Stimulated activated CD8-positive, alpha-beta memory T cell treated with anti-CD3 and anti-CD28 coated beads, Interleukin-12 subunit alpha, Interleukin-12 subunit beta, amount 100 ng/mL, for 24 hours (primary cell): Measurements from ENCODE around the gene KDM4F.
"Not testable (repeated sequence)": the region's sequence is repeated elsewhere in the genome, so short reads cannot be mapped to it uniquely, and the experiment has no call there.

Experiments used
- DNase-seq: peaks from one replicate; pipeline ENCODE4 v3.0.0-alpha.2; 2020; ENCODE audit errors: extremely low read depth

KDM4F gene

GRCh38 chr11:95049122-95049521, at the start of gene KDM4F:
TSS of gene KDM4F (plus strand) at chr11:95049422.
- not testable (repeated sequence) for DNase-seq

GRCh38 chr11:95003716-95004115, 45.5 kb upstream of the KDM4F start:
- no peak for DNase-seq

- no peak for DNase-seq
These were observed 43.6 kb upstream of the KDM4F start for GRCh38 chr11:95005642-95006041.

- no peak for DNase-seq
These were observed 37.8 kb upstream of the KDM4F start for GRCh38 chr11:95011376-95011775.

- no peak for DNase-seq
These were observed 34.9 kb upstream of the KDM4F start for GRCh38 chr11:95014184-95014821.

GRCh38 chr11:95016139-95016538, 33.1 kb upstream of the KDM4F start:
- no peak for DNase-seq

- not testable (repeated sequence) for DNase-seq
These were observed 27.8 kb upstream of the KDM4F start for GRCh38 chr11:95021468-95021867.

- no peak for DNase-seq
These were observed 24.3 kb upstream of the KDM4F start, which contains the start of gene KDM4E for GRCh38 chr11:95024958-95025357. TSS of gene KDM4E (plus strand) at chr11:95025258. CDS start at chr11:95025558, 300 bp downstream.

DNA sequence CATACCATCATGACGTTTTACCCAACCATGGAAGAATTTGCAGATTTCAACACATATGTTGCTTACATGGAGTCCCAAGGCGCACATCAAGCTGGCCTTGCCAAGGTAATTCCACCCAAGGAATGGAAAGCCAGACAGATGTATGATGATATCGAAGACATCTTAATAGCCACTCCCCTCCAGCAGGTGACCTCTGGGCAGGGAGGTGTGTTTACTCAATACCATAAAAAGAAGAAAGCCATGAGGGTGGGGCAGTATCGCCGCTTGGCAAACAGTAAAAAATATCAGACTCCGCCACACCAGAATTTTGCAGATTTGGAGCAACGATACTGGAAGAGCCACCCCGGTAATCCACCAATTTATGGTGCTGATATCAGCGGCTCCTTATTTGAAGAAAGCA, 23.6 kb upstream of the KDM4F start:
- DNase-seq: not testable (repeated sequence)

DNA sequence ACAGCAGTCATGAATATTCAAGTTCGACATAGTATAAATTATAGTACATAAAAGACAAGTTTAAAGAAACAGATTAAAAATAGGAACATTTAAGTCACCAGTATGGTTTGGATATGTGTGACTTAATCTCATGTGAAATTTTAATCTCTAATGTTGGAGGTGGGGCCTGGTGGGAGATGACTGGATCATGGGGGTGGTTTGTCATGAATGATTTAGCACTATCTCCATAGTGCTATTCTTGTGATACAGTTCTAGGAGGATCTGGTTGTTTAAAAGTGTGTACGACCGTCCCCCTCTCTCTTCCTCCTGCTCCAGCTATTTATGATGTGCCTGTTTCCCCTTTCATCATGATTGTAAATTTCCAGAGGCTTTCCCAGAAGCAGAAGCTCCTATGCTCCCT, 20.9 kb upstream of the KDM4F start:
- no peak for DNase-seq

- DNase-seq: no peak
These were observed 16.2 kb upstream of the KDM4F start for GRCh38 chr11:95033051-95033450.

DNA sequence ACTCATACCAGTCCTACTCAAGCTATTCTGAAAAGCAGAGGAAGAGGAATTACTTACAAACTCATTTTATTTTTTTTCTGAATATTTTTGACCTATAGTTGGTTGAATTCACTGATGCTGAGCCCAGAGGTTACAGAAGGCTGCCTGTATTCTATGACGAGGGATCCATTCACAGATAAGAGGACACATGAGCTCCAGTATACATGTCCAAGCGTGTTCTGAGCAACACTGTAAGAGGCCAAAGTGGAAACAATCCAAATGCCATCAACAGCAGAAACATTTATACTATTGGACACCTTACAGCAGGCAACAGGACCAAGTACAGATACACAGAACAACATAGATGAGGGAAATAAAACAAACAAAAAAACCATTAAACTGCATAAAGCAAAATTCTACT, 13.9 kb upstream of the KDM4F start:
- no peak for DNase-seq

DNA sequence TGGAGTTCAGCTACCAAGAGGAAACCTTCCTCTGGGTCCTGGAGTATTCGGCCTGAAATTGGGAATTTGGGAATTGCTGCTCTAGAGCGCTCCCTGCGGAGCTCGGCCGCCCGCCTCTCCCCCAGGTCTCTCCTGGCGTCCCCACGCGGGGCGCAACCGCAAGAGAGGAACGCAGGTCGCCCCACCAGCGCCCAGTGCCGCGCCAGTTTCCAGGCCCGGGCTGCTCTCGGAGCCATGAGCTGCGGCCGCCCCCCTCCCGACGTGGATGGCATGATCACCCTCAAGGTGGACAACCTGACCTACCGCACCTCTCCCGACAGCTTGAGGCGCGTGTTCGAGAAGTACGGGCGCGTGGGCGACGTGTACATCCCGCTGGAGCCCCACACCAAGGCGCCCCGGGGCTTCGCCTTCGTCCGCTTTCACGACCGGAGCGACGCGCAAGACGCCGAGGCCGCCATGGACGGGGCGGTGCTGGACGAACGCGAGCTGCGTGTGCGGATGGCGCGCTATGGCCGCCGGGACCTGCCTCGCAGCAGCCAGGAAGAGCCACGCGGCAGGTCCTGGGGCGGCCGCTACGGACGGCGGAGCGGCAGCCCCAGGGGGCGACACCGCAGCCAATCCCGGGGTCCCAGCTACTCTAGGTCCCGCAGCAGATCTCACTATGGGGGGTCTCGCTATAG, 11.7 kb upstream of the KDM4F start:
- DNase-seq: not testable (repeated sequence)

GRCh38 chr11:95042239-95042638, 7.0 kb upstream of the KDM4F start:
- DNase-seq: no peak

DNA sequence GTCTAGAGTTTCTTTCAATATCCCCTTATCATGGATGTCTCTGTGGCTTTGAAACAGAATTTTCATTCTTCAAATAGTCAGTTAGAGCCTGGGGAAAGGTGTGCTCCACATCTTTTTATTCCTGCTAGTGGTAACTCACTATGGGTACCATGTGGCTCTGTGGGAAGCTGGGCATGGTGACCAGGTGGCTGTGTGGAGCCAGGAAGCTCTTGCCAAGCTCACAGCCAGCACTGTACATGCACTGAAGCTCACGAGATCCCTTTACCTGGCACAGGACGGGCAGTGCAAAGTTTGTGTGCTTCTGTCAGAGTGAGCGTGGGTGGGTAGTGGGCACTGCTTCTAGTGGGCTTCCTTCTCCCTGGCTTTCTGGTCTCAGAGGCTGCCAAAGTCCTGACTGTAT, 6.3 kb upstream of the KDM4F start:
- no peak for DNase-seq

DNA sequence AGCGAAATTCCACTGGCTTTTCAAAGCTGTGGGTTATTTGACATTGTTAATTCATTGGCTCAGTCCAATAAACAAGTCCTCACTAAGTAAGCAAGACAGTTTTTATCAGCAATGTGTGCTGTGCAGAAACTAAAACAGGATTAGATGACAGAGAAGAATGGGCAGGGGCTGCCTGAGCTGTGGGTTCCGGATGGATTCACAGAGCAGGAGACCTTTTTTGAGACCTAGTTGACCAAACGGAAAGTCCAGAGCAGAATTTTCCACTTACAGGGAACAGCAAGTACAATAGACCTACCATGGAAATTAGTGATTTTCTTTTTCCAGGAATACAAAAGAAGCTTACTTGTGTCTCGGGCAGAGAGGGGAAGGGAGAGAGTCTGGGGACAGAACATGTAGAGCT, 5.2 kb upstream of the KDM4F start:
- no peak for DNase-seq

- no peak for DNase-seq
These were observed 3.4 kb upstream of the KDM4F start for GRCh38 chr11:95045812-95046211.

DNA sequence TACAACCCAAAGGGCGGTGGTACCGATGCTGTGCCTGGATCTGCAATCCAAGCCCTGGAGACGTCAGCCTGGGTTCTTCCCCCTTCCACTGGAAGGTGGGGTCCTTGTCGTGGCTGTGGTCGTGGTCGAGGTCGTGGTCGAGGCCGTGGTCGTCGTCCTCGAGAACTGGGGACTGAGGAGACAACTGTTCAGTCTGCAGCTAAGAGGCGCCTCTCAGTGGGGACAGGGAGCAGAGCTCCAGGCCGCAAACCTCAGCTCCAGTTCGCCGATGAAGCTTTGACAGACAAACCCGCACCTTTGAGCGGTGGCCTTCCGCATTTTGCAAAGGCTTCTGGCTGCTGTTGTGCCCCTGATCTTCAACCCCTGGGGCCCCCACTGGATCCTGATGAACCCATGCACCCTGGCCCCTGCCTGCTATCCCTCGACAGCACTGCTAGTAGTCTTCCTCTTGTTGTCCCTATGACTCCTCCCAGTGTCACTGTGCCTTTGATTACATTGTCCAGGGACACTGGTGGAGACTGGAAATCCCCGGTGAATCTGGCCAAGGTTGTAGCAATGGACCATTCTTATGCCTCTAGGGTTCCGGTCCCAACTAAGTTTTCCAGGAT, 1.5 kb downstream of the KDM4F start:
- no peak for DNase-seq

GRCh38 chr11:95054356-95054755, 5.1 kb downstream of the KDM4F start:
- DNase-seq: no peak

DNA sequence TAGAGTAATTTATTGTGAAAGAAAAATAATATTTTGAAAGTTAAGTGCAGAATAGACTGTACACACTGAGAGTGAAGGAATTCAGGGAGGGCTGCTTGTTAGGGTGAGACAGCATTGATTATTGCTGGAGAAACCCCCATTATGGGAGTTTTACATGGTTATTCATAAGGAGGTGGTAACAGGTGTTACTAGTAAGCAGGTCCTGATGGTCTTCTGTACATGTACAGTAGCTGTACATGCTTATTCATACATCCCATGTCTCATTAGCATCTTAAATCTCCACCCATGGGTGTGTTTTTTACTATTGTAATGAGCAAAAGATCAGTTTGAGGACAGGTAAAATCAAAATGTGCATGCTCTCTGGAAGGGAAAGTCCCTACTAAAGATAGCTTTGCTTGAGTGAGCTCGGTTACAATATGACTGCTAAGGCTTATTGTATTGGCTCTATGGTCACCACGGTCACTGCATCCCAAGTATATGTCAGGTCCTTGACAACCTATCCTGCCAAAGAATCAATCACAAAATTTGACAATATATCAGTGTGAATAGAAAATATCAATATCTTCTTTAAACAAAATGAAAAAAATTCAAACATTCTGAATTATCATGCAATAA, 6.2 kb downstream of the KDM4F start:
- DNase-seq: no peak

DNA sequence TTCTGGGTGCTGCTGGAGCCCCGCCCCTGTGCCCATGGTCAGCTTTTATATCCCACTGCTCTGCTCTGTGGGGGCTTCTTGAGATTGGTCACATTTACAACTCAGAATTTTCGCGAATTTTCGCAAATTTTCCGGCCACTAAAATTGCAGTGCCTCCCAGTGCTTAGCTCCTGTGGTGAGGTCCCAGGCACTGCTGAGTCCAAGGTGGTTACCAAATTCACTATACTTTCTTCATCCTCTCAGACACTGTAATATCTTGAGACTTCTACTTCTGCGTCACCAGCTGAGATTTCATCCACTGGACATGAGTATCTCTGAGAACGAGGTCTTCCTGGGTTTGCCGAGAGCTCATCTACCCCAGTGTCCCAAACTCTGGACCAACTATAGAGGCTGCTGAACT, 8.7 kb downstream of the KDM4F start:
- no peak for DNase-seq

GRCh38 chr11:95058621-95059020, 9.4 kb downstream of the KDM4F start:
- DNase-seq: no peak

DNA sequence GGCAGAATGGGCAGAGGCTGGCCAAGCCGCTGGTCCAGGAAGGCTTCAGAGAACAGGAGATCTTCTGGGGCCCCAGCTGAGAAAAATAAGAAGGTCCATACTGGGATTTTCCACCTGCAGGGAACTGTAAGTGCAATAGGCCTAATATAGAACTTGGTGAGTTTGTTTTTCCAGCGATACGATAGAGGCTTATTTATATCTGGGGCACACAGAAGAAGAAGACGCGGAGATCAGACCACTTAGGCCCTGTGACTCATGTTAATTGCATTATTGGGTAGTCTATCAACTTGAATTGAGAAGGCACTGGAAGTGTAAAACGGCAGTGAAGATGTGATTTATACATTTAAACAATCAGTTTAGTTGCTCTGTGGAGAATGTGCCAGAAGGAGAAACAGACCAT, 9.8 kb downstream of the KDM4F start:
- no peak for DNase-seq
